OCI-LY1 (cell line): ENCODE results near the gene UNC13C.

Experiments used
- EZH2 ChIP-seq: fragments of 200-600 bp; sonication (generic), shearing (Covaris generic); IDR thresholded peaks from 2 replicates; pipeline ENCODE4 v1.8.0; 2017; ENCODE audit warnings: borderline replicate concordance, mixed run types, mild to moderate bottlenecking, antibody characterized with exemption, low read length, moderate library complexity, mixed read lengths
- TF ChIP-seq, protein P1 (sequence below): fragments of 200-600 bp; sonication (generic), shearing (Covaris generic); IDR thresholded peaks from 2 replicates; pipeline ENCODE4 v1.5.1; 2017; ENCODE audit warnings: mild to moderate bottlenecking, antibody characterized with exemption, low read length, moderate library complexity, mixed read lengths

DNA sequence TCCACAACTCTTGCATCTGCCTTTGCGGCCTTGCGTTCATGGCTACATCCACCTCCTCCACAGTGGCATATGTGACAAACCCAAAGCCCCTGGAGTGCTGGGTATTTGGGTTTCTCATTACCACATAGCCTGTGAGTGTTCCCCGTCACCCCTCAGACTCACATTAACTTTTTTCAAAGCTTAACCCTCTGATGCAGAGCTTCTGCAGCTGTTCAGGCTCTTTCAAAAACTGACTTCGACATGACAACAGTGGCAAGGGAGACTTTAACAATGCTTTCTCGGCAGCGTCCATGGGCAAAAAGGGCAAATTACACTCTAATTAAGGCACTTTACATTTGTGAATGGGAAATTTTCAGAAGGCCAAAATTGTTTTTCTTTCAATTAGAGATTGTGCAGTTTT lies 343.2 kb downstream of the UNC13C start:
- TF ChIP-seq, protein P1, sequence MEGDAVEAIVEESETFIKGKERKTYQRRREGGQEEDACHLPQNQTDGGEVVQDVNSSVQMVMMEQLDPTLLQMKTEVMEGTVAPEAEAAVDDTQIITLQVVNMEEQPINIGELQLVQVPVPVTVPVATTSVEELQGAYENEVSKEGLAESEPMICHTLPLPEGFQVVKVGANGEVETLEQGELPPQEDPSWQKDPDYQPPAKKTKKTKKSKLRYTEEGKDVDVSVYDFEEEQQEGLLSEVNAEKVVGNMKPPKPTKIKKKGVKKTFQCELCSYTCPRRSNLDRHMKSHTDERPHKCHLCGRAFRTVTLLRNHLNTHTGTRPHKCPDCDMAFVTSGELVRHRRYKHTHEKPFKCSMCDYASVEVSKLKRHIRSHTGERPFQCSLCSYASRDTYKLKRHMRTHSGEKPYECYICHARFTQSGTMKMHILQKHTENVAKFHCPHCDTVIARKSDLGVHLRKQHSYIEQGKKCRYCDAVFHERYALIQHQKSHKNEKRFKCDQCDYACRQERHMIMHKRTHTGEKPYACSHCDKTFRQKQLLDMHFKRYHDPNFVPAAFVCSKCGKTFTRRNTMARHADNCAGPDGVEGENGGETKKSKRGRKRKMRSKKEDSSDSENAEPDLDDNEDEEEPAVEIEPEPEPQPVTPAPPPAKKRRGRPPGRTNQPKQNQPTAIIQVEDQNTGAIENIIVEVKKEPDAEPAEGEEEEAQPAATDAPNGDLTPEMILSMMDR, result no peak
- TF ChIP-seq EZH2, result no peak
